AG08395 (cell line): ENCODE data around the gene FUBP1.
"Not testable (repeated sequence)": the region's sequence is repeated elsewhere in the genome, so short reads cannot be mapped to it uniquely, and the experiment has no call there.

Experiments
- DNase-seq: peaks from one replicate; pipeline ENCODE4 v3.0.0; 2012; ENCODE audit warnings: mixed read lengths, low spot score

Gene FUBP1

DNA sequence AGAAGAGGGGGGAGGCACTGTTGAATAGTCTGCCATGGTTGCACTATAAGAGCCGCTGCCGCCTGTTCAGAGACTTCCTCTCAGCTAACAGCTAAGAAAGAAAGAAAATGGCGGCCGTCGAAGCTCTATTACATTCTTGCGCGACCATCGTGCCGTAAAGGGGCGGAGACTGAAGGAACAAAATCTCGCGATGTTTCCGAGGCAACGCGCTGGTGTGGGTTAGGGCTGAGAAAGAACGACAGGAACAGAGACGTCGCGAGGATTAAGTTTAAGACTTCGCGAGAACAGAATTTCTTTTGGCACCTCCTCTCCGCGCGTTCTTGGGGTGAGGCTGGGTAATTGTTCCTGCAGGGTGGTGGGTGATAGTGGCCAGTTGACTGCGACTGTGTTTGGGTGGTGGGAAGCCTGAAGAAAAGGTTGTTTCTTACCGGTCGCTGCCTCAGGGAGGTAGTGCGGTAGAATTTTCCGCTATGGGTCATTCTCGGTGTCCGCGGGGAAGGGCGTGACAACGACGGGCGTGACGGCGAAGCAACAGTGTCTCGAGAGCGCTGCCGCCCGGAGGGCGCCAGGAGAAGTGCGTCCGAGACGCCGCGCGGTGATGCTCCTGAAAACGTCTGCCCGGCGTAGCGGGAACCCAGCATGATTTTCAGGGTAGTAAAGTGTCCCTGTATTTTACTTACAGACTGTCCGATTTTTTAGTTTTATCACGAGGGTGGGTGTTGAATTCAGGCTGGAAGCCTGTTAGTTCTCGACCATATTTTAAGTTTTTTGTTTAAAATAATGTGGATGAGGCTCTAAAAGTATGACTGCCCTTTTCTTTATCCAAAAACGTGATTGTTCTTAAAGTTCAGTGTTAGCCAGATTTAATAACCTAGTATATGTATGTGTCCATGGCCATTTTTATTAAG, at the start of gene FUBP1:
Gene FUBP1 (minus strand): TSS at position 104 of the 908 bp plus-strand sequence. CDS start 68 bp downstream, at position 36.
- peak; percentile 94 for DNase-seq

- DNase-seq, result not testable (repeated sequence)
Observed at GRCh38 chr1:78021134-78021533, 42.3 kb upstream of the FUBP1 start.

- DNase-seq, result no peak
Observed at GRCh38 chr1:78019024-78019423, 40.2 kb upstream of the FUBP1 start.

DNA sequence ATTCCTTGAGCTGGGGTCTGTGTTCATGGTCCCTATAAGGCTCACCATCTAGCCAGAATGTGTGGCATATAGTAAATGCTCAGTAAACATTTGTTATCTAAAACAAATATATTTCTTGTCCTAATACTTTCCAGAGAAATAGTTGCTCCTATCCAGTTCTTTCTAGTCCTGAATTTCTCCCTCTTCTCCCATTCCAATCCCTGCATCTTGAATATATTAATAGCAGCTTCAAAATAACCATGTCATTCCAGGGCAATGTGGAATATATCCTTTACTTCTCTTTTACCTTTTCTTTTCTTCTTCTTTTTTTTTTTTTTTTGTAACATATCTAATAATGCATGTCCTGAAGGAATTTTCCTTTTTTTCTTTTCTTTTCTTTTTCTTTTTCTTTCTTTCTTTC, 36.3 kb upstream of the FUBP1 start:
- no peak for DNase-seq

- DNase-seq, result no peak
Observed at GRCh38 chr1:78011050-78011449, 32.2 kb upstream of the FUBP1 start.

GRCh38 chr1:78009836-78010235, 31.0 kb upstream of the FUBP1 start:
- peak; percentile 10 for DNase-seq

DNA sequence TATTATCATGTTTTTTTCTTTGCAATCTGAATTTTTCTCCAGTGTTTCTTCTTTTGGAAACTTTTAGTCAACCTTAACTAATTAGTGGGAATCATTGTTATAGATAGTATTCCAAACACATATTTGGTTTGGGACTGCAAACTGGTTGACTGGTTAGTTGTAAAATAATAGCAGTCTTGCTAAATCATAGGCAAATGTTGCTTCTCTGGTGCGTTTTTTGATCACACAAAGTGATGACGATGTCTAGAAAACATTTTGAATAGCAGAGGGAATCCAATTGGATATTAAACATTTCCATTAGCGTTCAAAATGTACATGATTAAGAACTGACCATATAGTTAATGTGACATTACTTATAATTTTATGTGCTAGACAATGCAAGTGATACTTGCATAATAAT, 30.4 kb upstream of the FUBP1 start:
- DNase-seq, result no peak

DNA sequence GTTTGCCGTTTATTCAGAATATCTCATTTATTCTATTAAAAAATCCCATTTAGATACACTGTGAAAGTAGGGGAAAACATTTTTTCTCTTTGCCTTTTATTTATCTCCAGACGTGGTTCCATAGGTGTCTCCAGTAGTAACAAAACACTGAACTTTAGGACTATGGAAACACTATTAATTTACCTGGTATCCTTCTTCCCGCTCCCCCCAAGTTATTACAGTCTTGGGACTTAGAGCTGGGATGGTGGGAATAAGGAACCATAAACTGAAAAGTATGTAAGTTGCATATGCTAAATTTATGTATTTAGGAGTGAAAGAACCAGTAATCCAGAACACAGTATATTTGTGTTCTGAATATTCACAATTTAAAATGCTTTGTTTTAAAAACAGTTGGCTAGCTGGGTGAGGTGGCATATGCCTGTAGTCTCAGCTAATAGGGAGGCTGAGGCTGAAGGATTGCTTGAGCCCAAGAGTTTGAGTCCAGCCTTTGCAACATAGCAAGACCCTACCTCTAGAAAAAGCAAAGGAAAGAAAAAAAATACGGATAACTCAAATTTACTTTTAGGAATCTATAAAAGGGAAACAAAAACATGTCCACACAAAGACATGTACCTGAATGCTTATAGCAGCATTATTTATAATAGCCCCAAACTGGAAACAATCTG, 28.9 kb upstream of the FUBP1 start:
- no peak for DNase-seq

- no peak for DNase-seq
Observed at GRCh38 chr1:78006521-78006920, 27.6 kb upstream of the FUBP1 start.

GRCh38 chr1:78005755-78006154, 26.9 kb upstream of the FUBP1 start:
- DNase-seq, result peak; percentile 55

DNA sequence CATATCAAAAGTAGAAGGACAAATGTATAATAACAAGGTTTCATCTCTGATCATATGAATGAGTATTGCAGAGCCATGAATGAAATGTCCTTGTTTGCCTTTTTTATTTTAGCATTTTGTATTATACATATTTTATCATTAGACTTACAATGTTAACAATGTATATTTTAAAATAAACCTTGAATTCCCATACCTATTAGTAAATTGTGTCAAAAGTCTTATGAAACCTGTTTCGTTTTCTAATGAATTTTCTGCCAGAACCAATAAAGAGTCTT, 26.5 kb upstream of the FUBP1 start:
- no peak for DNase-seq

GRCh38 chr1:78004719-78005447, 26.0 kb upstream of the FUBP1 start, which contains the start of gene DNAJB4:
DNAJB4 (plus strand) TSS chr1:78004939; CDS start chr1:78005111, 172 bp downstream.
- peak; percentile 86 for DNase-seq

GRCh38 chr1:78003882-78004718, 25.2 kb upstream of the FUBP1 start:
- DNase-seq, result peak; percentile 45

DNA sequence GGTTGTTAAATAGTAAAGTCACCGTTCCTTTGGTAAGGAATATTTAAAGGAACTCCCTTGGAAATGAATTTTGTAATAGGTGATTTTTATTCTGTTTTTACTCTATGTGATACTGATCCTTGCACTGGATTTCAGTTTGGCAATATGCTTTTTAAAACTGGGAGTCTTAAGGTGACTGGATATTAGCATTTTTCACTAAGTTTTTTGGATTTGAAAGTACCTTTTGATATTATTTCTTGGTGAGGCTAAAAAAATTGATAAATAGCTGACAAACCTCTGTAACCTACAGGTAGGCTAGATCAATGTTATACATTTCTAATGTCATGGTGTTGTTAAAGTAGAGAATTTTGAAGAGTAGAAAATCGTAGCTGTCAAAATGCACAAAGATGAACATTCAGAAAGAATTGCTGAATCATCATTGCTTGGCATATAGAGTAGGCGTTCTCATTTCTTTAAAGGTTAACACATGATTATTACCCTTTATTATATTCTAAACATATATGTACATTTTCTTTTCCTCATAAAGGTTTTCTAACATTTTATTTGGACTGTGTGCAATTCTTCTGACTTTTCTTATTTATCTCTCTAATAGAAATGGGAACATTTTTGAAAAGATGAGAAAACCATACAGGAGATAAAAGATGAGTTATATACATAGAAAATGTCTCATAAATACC, 24.3 kb upstream of the FUBP1 start:
- DNase-seq, result no peak

DNA sequence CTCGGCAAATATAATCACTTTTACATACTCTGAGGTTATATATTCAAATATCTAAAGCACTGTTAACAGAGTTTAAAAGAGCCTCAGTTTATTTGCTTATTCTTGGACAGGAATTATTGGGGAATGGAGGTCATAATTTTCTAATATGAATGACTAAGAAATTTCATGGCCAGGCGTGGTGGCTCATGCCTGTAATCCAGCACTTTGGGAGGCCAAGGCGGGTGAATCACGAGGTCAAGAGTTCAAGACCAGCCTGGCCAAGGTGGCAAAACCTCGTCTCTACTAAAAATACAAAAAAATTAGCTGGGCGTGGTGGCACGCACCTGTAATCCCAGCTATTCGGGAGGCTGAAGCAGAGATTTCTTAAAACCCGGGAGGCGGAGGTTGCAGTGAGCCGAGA, 21.7 kb upstream of the FUBP1 start:
- not testable (repeated sequence) for DNase-seq

GRCh38 chr1:77996734-77997133, 17.9 kb upstream of the FUBP1 start:
- DNase-seq, result no peak

GRCh38 chr1:77994117-77994705, 15.3 kb upstream of the FUBP1 start:
- DNase-seq, result no peak

- no peak for DNase-seq
Observed at GRCh38 chr1:77991638-77992037, 12.8 kb upstream of the FUBP1 start.

GRCh38 chr1:77990629-77991204, 11.8 kb upstream of the FUBP1 start:
- DNase-seq, result no peak

GRCh38 chr1:77989744-77990143, 10.9 kb upstream of the FUBP1 start:
- no peak for DNase-seq
